GM23338 (cell line): Measurements from ENCODE around the gene ADGRL3. TPM values are rescaled to one million over a fixed set of nuclear protein-coding genes. Genes with fewer than 3 reads are reported as not detected.
A peak's percentile ranks its signal among the peaks of the same experiment; 100 is the strongest.

Source experiments
- ATAC-seq: fragments of 200-7000 bp; cut with Tn5 transposase; 3 replicates; pipeline ENCODE4 v1.9.1; 2020
- DNase-seq: peaks from one replicate; pipeline ENCODE4 v3.0.0-alpha.2; 2015; ENCODE audit warnings: low spot score
- H2AFZ ChIP-seq: fragments of 200-600 bp; sonication (generic); 2 replicates; pipeline ENCODE4 v1.8.0; 2016; ENCODE audit warnings: antibody characterized with exemption, mild to moderate bottlenecking, moderate library complexity
- H3F3A ChIP-seq: fragments of 200-600 bp; sonication (generic); replicated peaks from 2 replicates; pipeline ENCODE4 v1.8.0; 2017; ENCODE audit warnings: antibody characterized with exemption, mixed run types, low read depth
- H3K27ac ChIP-seq: fragments of 200-600 bp; sonication (generic); 2 replicates; pipeline ENCODE4 v1.6.1; 2016; ENCODE audit warnings: low read depth
- H3K27me3 ChIP-seq: fragments of 200-600 bp; sonication (generic); 2 replicates; pipeline ENCODE4 v1.8.0; 2016; ENCODE audit warnings: mild to moderate bottlenecking, mixed run types, moderate library complexity; ENCODE audit not compliant: insufficient read depth
- H3K36me3 ChIP-seq: fragments of 200-600 bp; sonication (generic); 2 replicates; pipeline ENCODE4 v1.8.0; 2016; ENCODE audit warnings: mild to moderate bottlenecking; ENCODE audit not compliant: insufficient read depth
- H3K4me1 ChIP-seq: fragments of 200-600 bp; sonication (generic); 2 replicates; pipeline ENCODE4 v1.8.0; 2016; ENCODE audit warnings: mild to moderate bottlenecking, moderate library complexity; ENCODE audit not compliant: insufficient read depth
- H3K4me2 ChIP-seq: fragments of 200-600 bp; sonication (generic); 2 replicates; pipeline ENCODE4 v1.7.1; 2017; ENCODE audit warnings: mixed run types
- H3K4me3 ChIP-seq: fragments of 200-600 bp; sonication (generic); 2 replicates; pipeline ENCODE4 v1.6.1; 2016; ENCODE audit warnings: mixed run types
- H3K79me2 ChIP-seq: fragments of 200-600 bp; sonication (generic); replicated peaks from 2 replicates; pipeline ENCODE4 v1.8.0; 2017; ENCODE audit warnings: mild to moderate bottlenecking; ENCODE audit not compliant: insufficient read depth
- H3K9me2 ChIP-seq: fragments of 200-600 bp; sonication (generic); 2 replicates; pipeline ENCODE4 v1.8.0; 2017; ENCODE audit not compliant: insufficient read depth
- H4K20me1 ChIP-seq: fragments of 200-600 bp; sonication (generic); replicated peaks from 2 replicates; pipeline ENCODE4 v1.8.0; 2017; ENCODE audit warnings: mild to moderate bottlenecking; ENCODE audit not compliant: insufficient read depth
- H3K27ac Mint-ChIP-seq: 2 replicates; pipeline ENCODE4 v1.8.0; 2020; ENCODE audit warnings: inconsistent platforms, mild to moderate bottlenecking, moderate library complexity, mixed read lengths
- H3K27me3 Mint-ChIP-seq: 3 replicates; pipeline ENCODE4 v1.8.0; 2022; ENCODE audit warnings: low read depth, mild to moderate bottlenecking, moderate library complexity, mixed read lengths, inconsistent platforms; ENCODE audit not compliant: insufficient read depth, poor library complexity
- H3K36me3 Mint-ChIP-seq: 3 replicates; pipeline ENCODE4 v1.8.0; 2021; ENCODE audit warnings: low read depth, mild to moderate bottlenecking, inconsistent platforms, moderate library complexity, mixed read lengths
- H3K4me1 Mint-ChIP-seq: 3 replicates; pipeline ENCODE4 v1.8.0; 2020; ENCODE audit warnings: mild to moderate bottlenecking, inconsistent platforms, mixed read lengths
- H3K4me3 Mint-ChIP-seq: 3 replicates; pipeline ENCODE4 v1.8.0; 2021; ENCODE audit warnings: moderate library complexity, mild to moderate bottlenecking, inconsistent platforms, mixed read lengths
- H3K9me3 Mint-ChIP-seq: 3 replicates; pipeline ENCODE4 v1.8.0; 2020; ENCODE audit warnings: moderate library complexity, mild to moderate bottlenecking, inconsistent platforms, mixed read lengths
- CREB1 ChIP-seq: fragments of 250-450 bp; sonication (Bioruptor Pico); IDR thresholded peaks from 2 replicates; pipeline ENCODE4 v1.5.0; 2020; ENCODE audit warnings: low read depth, mild to moderate bottlenecking, moderate library complexity
- EZH2phosphoT487 ChIP-seq: fragments of 200-600 bp; sonication (generic); IDR thresholded peaks from one replicate; pipeline ENCODE4 v1.8.1; 2018; ENCODE audit warnings: antibody characterized with exemption; ENCODE audit not compliant: unreplicated experiment
- JUNB ChIP-seq: IDR thresholded peaks from one replicate; pipeline ENCODE4 v1.6.1; 2016; ENCODE audit warnings: antibody characterized with exemption; ENCODE audit not compliant: unreplicated experiment
- NANOG ChIP-seq: IDR thresholded peaks from 2 replicates; pipeline ENCODE4 v1.6.1; 2016; ENCODE audit warnings: antibody characterized with exemption, borderline replicate concordance
- POLR2AphosphoS5 ChIP-seq: IDR thresholded peaks from 2 replicates; pipeline ENCODE4 v1.6.1; 2016; ENCODE audit warnings: antibody characterized with exemption, low read depth
- STAT1 ChIP-seq: IDR thresholded peaks from one replicate; pipeline ENCODE4 v1.6.1; 2016; ENCODE audit warnings: antibody characterized with exemption; ENCODE audit not compliant: unreplicated experiment
- ZNF114 ChIP-seq: fragments of 250-450 bp; sonication (Bioruptor Pico); IDR thresholded peaks from 2 replicates; pipeline ENCODE4 v1.5.0; 2020; ENCODE audit warnings: mild to moderate bottlenecking, moderate library complexity
- polyA plus RNA-seq: library from polyadenylated mRNA; unstranded; fragments of >200 nt; fragmentation: Nextera tagmentation; extraction: Ambion mirVana; gene quantifications from 2 replicates; pipeline ENCODE4 v1.2.1, GENCODE V29; 2016
- total RNA-seq: library from RNA; depleted of rRNA; stranded (reverse); fragments of >200 nt; shearing (Covaris generic); gene quantifications from 2 replicates; pipeline ENCODE4 v1.2.3, GENCODE V29; 2014
- TF ChIP-seq, protein P1 (sequence below), 2 experiments: fragments of 200-600 bp in 1 of 2; sonication (generic) in 1 of 2; conservative IDR thresholded peaks; 2 replicates each; pipeline versions ENCODE4 v1.5.1 to v1.6.1; 2016 to 2017; ENCODE audit warnings: antibody characterized with exemption in 2 of 2, low read depth in 2 of 2, mild to moderate bottlenecking in 2 of 2, moderate library complexity in 1 of 2
- TF ChIP-seq, protein P2 (sequence below): IDR thresholded peaks from one replicate; pipeline ENCODE4 v1.6.1; 2018; ENCODE audit warnings: antibody characterized with exemption; ENCODE audit not compliant: unreplicated experiment
- TF ChIP-seq, protein P3 (sequence below): IDR thresholded peaks from 2 replicates; pipeline ENCODE4 v1.6.1; 2016; ENCODE audit warnings: antibody characterized with exemption

ADGRL3 gene
- total and polyA plus RNA-seq, 2 experiments from 2014 or later: 9.7 to 16.5 TPM

DNA sequence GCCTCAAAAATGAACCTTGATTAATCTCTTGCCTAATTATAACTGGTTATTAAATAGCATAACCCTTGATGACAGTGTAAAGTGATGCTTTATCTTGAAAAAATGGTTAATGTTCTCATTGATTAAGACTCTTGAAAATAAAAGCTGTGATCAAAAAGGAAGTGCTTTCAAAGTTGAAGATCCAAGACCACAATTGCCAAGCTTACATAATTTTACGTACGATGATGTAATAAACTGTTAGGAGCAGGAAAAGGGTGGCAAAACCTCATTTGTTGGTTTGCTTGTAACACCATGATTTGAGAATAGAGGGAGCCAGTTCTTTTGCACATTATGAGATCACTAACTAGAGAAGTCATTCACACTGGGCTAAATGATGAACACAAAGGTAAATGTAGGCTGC lies 322.2 kb downstream of the ADGRL3 start:
- H3F3A ChIP-seq: no peaks in the 10 kb centered on the region
- no peak overlapping the region for H3K4me3 Mint-ChIP-seq
- no peaks in the 10 kb centered on the region for H3K9me2 ChIP-seq
- H3K9me3 Mint-ChIP-seq: no peaks in the 10 kb centered on the region
- no peak overlapping the region for H3K4me3 ChIP-seq
- H3K36me3 Mint-ChIP-seq: no peaks in the 10 kb centered on the region
- H3K79me2 ChIP-seq: no peaks in the 10 kb centered on the region
- peaks cover 46% of the 10 kb centered on the region for H3K4me1 Mint-ChIP-seq
- no peaks in the 10 kb centered on the region for H3K27me3 ChIP-seq
- H3K27ac Mint-ChIP-seq: no peak overlapping the region
- no peaks in the 10 kb centered on the region for H4K20me1 ChIP-seq
- no peak for TF ChIP-seq EZH2phosphoT487
- TF ChIP-seq, protein P1, sequence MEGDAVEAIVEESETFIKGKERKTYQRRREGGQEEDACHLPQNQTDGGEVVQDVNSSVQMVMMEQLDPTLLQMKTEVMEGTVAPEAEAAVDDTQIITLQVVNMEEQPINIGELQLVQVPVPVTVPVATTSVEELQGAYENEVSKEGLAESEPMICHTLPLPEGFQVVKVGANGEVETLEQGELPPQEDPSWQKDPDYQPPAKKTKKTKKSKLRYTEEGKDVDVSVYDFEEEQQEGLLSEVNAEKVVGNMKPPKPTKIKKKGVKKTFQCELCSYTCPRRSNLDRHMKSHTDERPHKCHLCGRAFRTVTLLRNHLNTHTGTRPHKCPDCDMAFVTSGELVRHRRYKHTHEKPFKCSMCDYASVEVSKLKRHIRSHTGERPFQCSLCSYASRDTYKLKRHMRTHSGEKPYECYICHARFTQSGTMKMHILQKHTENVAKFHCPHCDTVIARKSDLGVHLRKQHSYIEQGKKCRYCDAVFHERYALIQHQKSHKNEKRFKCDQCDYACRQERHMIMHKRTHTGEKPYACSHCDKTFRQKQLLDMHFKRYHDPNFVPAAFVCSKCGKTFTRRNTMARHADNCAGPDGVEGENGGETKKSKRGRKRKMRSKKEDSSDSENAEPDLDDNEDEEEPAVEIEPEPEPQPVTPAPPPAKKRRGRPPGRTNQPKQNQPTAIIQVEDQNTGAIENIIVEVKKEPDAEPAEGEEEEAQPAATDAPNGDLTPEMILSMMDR (conservative IDR thresholded peaks at IDR 0.05; ENCODE audit: low read depth in 2 of 2): peak in 1 of 2 experiments; percentile 26; a peak in 1 of 4 replicates
- TF ChIP-seq POLR2AphosphoS5: no peak
- no peak for TF ChIP-seq CREB1
- TF ChIP-seq JUNB: no peak
- no peak for TF ChIP-seq NANOG
- TF ChIP-seq, protein P2, sequence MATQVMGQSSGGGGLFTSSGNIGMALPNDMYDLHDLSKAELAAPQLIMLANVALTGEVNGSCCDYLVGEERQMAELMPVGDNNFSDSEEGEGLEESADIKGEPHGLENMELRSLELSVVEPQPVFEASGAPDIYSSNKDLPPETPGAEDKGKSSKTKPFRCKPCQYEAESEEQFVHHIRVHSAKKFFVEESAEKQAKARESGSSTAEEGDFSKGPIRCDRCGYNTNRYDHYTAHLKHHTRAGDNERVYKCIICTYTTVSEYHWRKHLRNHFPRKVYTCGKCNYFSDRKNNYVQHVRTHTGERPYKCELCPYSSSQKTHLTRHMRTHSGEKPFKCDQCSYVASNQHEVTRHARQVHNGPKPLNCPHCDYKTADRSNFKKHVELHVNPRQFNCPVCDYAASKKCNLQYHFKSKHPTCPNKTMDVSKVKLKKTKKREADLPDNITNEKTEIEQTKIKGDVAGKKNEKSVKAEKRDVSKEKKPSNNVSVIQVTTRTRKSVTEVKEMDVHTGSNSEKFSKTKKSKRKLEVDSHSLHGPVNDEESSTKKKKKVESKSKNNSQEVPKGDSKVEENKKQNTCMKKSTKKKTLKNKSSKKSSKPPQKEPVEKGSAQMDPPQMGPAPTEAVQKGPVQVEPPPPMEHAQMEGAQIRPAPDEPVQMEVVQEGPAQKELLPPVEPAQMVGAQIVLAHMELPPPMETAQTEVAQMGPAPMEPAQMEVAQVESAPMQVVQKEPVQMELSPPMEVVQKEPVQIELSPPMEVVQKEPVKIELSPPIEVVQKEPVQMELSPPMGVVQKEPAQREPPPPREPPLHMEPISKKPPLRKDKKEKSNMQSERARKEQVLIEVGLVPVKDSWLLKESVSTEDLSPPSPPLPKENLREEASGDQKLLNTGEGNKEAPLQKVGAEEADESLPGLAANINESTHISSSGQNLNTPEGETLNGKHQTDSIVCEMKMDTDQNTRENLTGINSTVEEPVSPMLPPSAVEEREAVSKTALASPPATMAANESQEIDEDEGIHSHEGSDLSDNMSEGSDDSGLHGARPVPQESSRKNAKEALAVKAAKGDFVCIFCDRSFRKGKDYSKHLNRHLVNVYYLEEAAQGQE: no peak
- DNase-seq: no peak
- no peak overlapping the region for H3K4me2 ChIP-seq
- H2AFZ ChIP-seq: no peak overlapping the region
- no peak for ATAC-seq
- no peak overlapping the region for H3K27ac ChIP-seq
- no peaks in the 10 kb centered on the region for H3K36me3 ChIP-seq
- H3K27me3 Mint-ChIP-seq: peaks cover 5% of the 10 kb centered on the region
- peaks cover 36% of the 10 kb centered on the region for H3K4me1 ChIP-seq

DNA sequence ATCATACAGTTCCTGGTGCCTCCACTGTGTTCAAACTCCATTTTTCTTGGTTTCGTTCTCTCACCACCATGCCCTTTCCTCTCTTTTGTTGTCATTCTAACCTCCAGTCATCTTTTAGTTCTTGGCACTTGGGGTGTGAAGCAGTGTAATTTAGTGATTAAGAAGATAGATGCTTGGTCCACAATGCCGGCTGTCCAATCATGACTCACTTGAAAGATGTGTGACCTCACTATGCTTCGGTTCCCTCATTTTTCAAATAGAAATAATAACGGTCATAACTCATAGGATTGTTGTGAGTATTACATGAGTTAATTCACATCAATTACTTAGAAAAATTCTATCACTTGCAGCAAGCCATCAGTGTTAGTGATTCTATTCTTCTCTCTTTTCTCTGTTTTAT lies 327.8 kb downstream of the ADGRL3 start:
- no peaks in the 10 kb centered on the region for H3K36me3 Mint-ChIP-seq
- TF ChIP-seq, protein P3, sequence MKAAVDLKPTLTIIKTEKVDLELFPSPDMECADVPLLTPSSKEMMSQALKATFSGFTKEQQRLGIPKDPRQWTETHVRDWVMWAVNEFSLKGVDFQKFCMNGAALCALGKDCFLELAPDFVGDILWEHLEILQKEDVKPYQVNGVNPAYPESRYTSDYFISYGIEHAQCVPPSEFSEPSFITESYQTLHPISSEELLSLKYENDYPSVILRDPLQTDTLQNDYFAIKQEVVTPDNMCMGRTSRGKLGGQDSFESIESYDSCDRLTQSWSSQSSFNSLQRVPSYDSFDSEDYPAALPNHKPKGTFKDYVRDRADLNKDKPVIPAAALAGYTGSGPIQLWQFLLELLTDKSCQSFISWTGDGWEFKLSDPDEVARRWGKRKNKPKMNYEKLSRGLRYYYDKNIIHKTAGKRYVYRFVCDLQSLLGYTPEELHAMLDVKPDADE: no peak
- TF ChIP-seq ZNF114 (CRISPR knock-in tag): no peak
- no peak for TF ChIP-seq JUNB
- TF ChIP-seq POLR2AphosphoS5: no peak
- TF ChIP-seq, protein P1 (conservative IDR thresholded peaks at IDR 0.05; ENCODE audit: low read depth in 2 of 2): no peak
- no peak for TF ChIP-seq STAT1

More for the DNA sequence above, 327.8 kb downstream of the ADGRL3 start:
- no peak overlapping the region for H3K27ac Mint-ChIP-seq
- H3K27me3 Mint-ChIP-seq: peaks cover 5% of the 10 kb centered on the region
- ATAC-seq: no peak
- Histone ChIP-seq H3K27ac (no peak overlapping the region), H3K4me1 (no peaks in the 10 kb centered on the region), H4K20me1 (no peaks in the 10 kb centered on the region), H3K4me3 (no peak overlapping the region), H2AFZ (no peak overlapping the region), H3K36me3 (no peaks in the 10 kb centered on the region), H3K79me2 (no peaks in the 10 kb centered on the region), H3K27me3 (no peaks in the 10 kb centered on the region), H3K9me2 (no peaks in the 10 kb centered on the region), H3K4me2 (no peak overlapping the region), H3F3A (no peaks in the 10 kb centered on the region)
- DNase-seq: no peak
- peaks cover 2% of the 10 kb centered on the region; the same call in 2 of the 3 replicates for H3K4me1 Mint-ChIP-seq
- no peak overlapping the region for H3K4me3 Mint-ChIP-seq
- H3K9me3 Mint-ChIP-seq: no peaks in the 10 kb centered on the region
